ENCODE results near the gene RPP38.

Gene RPP38

GRCh38 chr10:15123749-15124184 is 26.6 kb downstream of the RPP38 start:
- no peak overlapping the region for H3K4me3 Mint-ChIP-seq
- DNase-seq, result no peak
- H3K9me3 Mint-ChIP-seq, result peaks cover 2% of the 10 kb centered on the region
- peak overlapping the region; percentile 87 for H3K27ac Mint-ChIP-seq
- H3K36me3 Mint-ChIP-seq (ENCODE audit: low read depth), result peaks cover 74% of the 10 kb centered on the region
- peaks cover 43% of the 10 kb centered on the region for H3K4me1 Mint-ChIP-seq (ENCODE audit: low read depth)
- no peaks in the 10 kb centered on the region for H3K27me3 Mint-ChIP-seq

GRCh38 chr10:15124190-15124589 is 27.0 kb downstream of the RPP38 start:
- Mint-ChIP-seq H3K4me3 (no peak overlapping the region), H3K36me3 (ENCODE audit: low read depth) (peaks cover 74% of the 10 kb centered on the region), H3K27ac (peak overlapping the region; percentile 87), H3K27me3 (no peaks in the 10 kb centered on the region), H3K9me3 (peaks cover 2% of the 10 kb centered on the region), H3K4me1 (ENCODE audit: low read depth) (peaks cover 47% of the 10 kb centered on the region)
- DNase-seq, result no peak

- Mint-ChIP-seq H3K9me3 (peaks cover 2% of the 10 kb centered on the region), H3K27me3 (no peaks in the 10 kb centered on the region), H3K36me3 (ENCODE audit: low read depth) (peaks cover 74% of the 10 kb centered on the region), H3K27ac (peak overlapping the region; percentile 87), H3K4me3 (no peak overlapping the region), H3K4me1 (ENCODE audit: low read depth) (peaks cover 52% of the 10 kb centered on the region)
- DNase-seq, result no peak
Measured at GRCh38 chr10:15124908-15125307, 27.8 kb downstream of the RPP38 start.

DNA sequence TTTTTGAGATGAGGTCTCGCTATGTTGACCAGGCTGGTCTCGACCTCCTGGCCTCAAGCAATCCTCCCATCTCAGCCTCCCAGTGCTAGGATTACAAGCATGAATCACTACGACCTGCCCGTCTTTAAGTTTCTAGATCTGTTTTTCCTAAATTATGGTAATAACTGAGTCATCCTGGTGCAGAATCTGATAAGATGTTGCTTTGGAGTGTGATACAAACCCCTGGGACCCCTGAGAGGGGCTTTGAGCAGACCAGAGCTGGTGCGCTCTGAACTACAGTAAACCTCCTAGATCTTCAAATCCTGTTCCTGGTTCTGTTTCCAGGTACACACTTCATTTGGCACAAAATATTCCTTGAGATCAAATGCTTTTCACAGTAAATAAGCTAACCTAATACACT is 34.2 kb downstream of the RPP38 start:
- Mint-ChIP-seq H3K9me3 (peaks cover 2% of the 10 kb centered on the region), H3K4me1 (ENCODE audit: low read depth) (peaks cover 22% of the 10 kb centered on the region), H3K4me3 (no peak overlapping the region), H3K27me3 (no peaks in the 10 kb centered on the region), H3K36me3 (ENCODE audit: low read depth) (peaks cover 76% of the 10 kb centered on the region), H3K27ac (peak overlapping the region; percentile 12)
- DNase-seq, result no peak

DNA sequence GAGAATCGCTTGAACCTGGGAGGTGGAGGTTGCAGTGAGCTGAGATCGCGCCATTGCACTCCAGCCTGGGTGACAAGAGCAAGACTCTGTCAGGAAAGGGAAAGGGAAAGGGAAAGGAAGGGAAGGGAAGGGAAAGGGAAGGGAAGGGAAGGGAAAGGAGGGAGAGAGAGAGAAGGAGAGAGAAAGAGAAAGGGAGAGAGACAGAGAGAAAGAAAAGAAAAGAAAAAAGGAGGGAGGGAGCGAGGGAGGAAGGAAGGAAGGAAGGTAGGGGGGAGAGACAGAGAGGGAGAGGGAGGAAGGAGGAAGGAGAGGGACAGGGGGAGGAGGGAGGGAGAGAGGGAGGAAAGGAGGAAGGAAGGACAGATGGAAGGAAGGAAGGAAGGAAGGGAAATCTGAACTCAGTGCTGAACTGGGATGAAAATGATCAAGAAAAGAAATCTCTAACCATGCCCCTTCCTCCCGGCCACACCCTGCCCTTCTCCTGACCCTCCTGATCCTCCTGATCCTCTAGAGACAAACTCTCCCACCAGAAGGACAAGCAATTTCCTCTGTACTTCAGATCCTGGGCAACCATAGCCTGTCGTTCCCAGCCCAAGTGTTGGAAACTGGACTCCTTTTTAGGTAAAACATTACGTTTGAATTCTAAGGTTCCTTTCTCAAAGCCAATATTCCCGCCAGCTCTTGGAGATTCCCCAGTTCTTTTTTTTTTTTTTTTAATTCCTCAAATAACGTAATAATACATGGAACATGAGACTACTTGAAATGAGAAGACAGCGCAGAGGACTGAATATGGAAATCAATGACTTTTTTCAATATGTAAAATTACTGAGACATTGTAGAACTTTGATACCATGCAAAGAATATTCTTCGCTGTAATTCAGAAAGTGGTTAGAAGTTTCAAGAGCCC is 39.2 kb downstream of the RPP38 start:
- H3K9me3 Mint-ChIP-seq, result no peaks in the 10 kb centered on the region
- H3K4me3 Mint-ChIP-seq, result no peak overlapping the region
- H3K27me3 Mint-ChIP-seq, result no peaks in the 10 kb centered on the region
- H3K36me3 Mint-ChIP-seq (ENCODE audit: low read depth), result peaks cover 74% of the 10 kb centered on the region
- H3K4me1 Mint-ChIP-seq (ENCODE audit: low read depth), result peaks cover 18% of the 10 kb centered on the region
- DNase-seq, result no peak
- H3K27ac Mint-ChIP-seq, result peak overlapping the region; percentile 37

GRCh38 chr10:15137036-15137359 is 39.8 kb downstream of the RPP38 start:
- Mint-ChIP-seq H3K4me1 (ENCODE audit: low read depth) (peaks cover 24% of the 10 kb centered on the region), H3K27me3 (no peaks in the 10 kb centered on the region), H3K9me3 (no peaks in the 10 kb centered on the region), H3K4me3 (no peak overlapping the region), H3K27ac (no peak overlapping the region), H3K36me3 (ENCODE audit: low read depth) (peaks cover 70% of the 10 kb centered on the region)
- DNase-seq, result no peak

DNA sequence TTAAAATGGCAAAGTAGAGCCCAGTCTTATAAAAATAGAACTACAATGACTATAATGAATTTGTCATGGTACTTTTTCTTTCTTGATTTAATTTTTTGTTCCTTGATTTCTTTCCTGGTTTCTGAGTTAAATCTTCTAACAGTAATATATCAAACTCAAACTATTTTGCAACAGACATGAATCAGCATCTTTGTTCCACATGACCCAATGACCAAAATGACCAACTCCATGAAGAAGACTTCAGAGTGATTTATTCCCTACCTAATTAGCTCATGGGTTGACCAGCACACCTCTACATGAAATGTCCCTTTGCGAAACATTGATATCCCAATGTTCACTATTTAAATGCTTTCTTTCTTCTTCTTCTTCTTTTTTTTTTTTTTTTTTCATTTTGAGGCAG is 40.5 kb downstream of the RPP38 start:
- Mint-ChIP-seq H3K27me3 (no peaks in the 10 kb centered on the region), H3K27ac (peak overlapping the region; percentile 27), H3K9me3 (no peaks in the 10 kb centered on the region), H3K36me3 (ENCODE audit: low read depth) (peaks cover 68% of the 10 kb centered on the region), H3K4me3 (no peak overlapping the region), H3K4me1 (ENCODE audit: low read depth) (peaks cover 31% of the 10 kb centered on the region)
- no peak for DNase-seq

DNA sequence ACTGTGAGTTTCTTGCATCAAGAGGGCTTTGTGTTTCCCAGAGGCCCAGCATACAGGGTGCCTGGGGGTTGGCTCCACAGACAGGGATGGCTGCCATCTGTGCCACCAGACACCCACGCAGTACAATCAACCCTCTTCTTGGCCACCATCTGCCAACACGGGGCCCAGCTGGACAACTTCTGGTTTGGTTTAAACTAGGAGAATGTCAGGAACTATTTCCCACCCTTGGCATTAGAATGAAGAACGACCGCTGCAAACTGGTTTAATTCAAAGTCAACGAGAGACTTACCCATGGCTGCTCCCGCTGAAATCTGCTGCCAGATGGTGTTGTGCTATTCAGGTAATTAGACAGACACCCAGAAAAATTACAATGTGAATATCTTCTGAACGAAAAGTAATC is 43.5 kb downstream of the RPP38 start:
- Mint-ChIP-seq H3K36me3 (ENCODE audit: low read depth) (peaks cover 39% of the 10 kb centered on the region), H3K4me3 (peak overlapping the region; percentile 67), H3K9me3 (no peaks in the 10 kb centered on the region), H3K27me3 (no peaks in the 10 kb centered on the region), H3K4me1 (ENCODE audit: low read depth) (peaks cover 50% of the 10 kb centered on the region), H3K27ac (peak overlapping the region; percentile 89)
- DNase-seq, result no peak

DNA sequence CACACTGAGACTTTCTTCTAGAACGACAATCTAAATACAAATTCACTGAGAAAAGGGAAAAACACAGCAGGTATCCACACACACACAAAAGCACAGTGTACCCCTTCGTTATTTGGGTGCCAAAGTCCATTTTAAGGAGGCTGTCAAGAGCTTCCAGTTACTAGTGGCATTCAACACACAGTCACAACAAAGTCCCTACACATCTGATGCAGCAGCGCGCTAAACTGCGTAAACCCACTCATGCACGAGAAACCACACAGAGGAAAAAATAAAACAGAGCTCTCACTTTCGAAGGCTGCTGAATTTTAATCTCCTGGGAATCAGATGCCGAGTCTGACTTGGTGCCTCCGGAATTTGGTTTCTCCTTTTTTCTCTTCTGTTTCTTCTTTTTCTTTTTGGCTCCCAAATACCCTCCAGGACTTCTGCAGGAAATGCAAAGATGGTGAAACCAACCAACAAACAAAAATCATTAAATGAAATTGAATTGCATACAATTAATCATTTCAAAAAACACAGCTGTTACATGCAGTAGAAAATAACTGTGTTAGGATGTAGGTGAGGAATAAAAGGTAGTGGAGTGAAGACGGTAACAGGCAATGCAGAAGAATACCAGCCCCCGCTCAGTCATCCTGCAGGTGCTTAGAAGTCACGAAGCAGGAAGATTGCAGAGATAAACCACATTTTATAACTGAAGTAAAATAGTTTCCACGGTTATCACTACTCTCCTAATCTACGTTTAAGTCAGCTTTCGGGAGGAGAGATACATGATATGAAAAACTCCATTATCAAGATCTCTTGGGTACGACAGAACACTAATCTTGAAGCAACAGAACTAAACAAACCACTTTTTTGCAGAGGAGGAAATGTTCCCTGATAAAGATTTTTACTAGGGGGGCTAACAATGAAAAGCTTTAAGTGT is 44.2 kb downstream of the RPP38 start:
- DNase-seq, result peak; percentile 47
- H3K9me3 Mint-ChIP-seq, result no peaks in the 10 kb centered on the region

DNA sequence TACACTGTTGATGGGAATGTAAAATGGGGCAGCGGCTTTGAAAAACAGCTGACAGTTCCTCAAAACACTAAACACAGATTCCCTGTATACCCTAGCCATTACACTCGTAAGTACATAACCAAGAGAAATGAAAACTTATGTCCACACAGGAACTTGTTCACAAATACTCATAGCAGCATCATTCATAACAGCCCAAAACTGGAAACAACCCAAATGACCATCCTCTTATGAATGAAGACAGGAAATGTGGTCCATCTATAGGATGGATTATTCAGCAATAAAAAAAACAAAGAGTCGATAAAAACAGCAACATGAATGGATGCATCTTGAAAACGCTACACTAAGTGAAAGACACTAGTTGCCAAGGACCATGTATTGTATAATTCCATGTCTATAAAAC is 47.6 kb downstream of the RPP38 start:
- Mint-ChIP-seq H3K4me3 (no peak overlapping the region), H3K36me3 (ENCODE audit: low read depth) (peaks cover 13% of the 10 kb centered on the region), H3K27ac (no peak overlapping the region), H3K9me3 (no peaks in the 10 kb centered on the region), H3K27me3 (no peaks in the 10 kb centered on the region), H3K4me1 (ENCODE audit: low read depth) (peaks cover 68% of the 10 kb centered on the region)
- DNase-seq, result no peak

More for the DNA sequence above, 44.2 kb downstream of the RPP38 start:
- H3K4me1 Mint-ChIP-seq (ENCODE audit: low read depth), result peaks cover 57% of the 10 kb centered on the region
- peak overlapping the region; percentile 67 for H3K4me3 Mint-ChIP-seq
- H3K36me3 Mint-ChIP-seq (ENCODE audit: low read depth), result peaks cover 39% of the 10 kb centered on the region
- no peaks in the 10 kb centered on the region for H3K27me3 Mint-ChIP-seq
- H3K27ac Mint-ChIP-seq, result peak overlapping the region; percentile 89

DNA sequence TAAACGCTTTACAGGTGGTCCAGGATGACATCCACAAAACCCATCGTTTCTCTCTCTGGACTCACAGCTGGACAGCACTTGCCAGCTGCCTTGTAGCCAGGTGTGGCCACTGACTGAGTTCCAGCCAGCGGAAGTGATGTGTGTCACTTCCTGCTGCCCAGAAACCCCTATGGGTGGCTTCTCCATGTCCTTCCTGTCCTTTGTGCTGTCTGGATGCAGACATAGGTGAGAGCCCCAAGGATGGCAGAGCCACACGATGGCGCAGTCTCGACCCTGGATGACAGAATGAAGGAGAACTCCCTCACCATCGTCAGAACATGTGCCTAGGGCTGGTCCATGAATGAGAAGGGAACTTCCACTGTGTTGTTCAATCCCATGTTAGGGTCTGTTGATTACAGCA is 49.2 kb downstream of the RPP38 start:
- H3K36me3 Mint-ChIP-seq (ENCODE audit: low read depth), result peaks cover 4% of the 10 kb centered on the region
- H3K9me3 Mint-ChIP-seq, result no peaks in the 10 kb centered on the region
- no peak for DNase-seq
- no peaks in the 10 kb centered on the region for H3K27me3 Mint-ChIP-seq
- peak overlapping the region; percentile 72 for H3K27ac Mint-ChIP-seq
- H3K4me3 Mint-ChIP-seq, result no peak overlapping the region
- peaks cover 57% of the 10 kb centered on the region for H3K4me1 Mint-ChIP-seq (ENCODE audit: low read depth)

- no peak overlapping the region for H3K4me3 Mint-ChIP-seq
- no peak for DNase-seq
- H3K27ac Mint-ChIP-seq, result no peak overlapping the region
- H3K9me3 Mint-ChIP-seq, result no peaks in the 10 kb centered on the region
- H3K36me3 Mint-ChIP-seq (ENCODE audit: low read depth), result peaks cover 3% of the 10 kb centered on the region
- H3K27me3 Mint-ChIP-seq, result no peaks in the 10 kb centered on the region
- H3K4me1 Mint-ChIP-seq (ENCODE audit: low read depth), result peaks cover 48% of the 10 kb centered on the region
Measured at GRCh38 chr10:15147594-15148392, 50.6 kb downstream of the RPP38 start.

- no peak overlapping the region for H3K27ac Mint-ChIP-seq
Measured at GRCh38 chr10:15149042-15149771, 52.1 kb downstream of the RPP38 start.

GRCh38 chr10:15150563-15150962 is 53.4 kb downstream of the RPP38 start:
- no peak overlapping the region for H3K27ac Mint-ChIP-seq
- no peaks in the 10 kb centered on the region for H3K27me3 Mint-ChIP-seq
- no peak overlapping the region for H3K4me3 Mint-ChIP-seq
- DNase-seq, result no peak
- H3K4me1 Mint-ChIP-seq (ENCODE audit: low read depth), result peaks cover 42% of the 10 kb centered on the region
- H3K9me3 Mint-ChIP-seq, result no peaks in the 10 kb centered on the region
- H3K36me3 Mint-ChIP-seq (ENCODE audit: low read depth), result peaks cover 13% of the 10 kb centered on the region

More at GRCh38 chr10:15149042-15149771, 52.1 kb downstream of the RPP38 start:
- peaks cover 42% of the 10 kb centered on the region for H3K4me1 Mint-ChIP-seq (ENCODE audit: low read depth)
- no peaks in the 10 kb centered on the region for H3K9me3 Mint-ChIP-seq
- H3K27me3 Mint-ChIP-seq, result no peaks in the 10 kb centered on the region
- no peak for DNase-seq
- H3K36me3 Mint-ChIP-seq (ENCODE audit: low read depth), result peaks cover 6% of the 10 kb centered on the region
- H3K4me3 Mint-ChIP-seq, result no peak overlapping the region

All from activated T-cell treated with anti-CD3 and anti-CD28 coated beads, Interleukin-2, amount 50 U/mL, for 24 hours (primary cell).